ENCODE data around the gene ARL3.
A peak's percentile ranks its signal among the peaks of the same experiment; 100 is the strongest.

ARL3 gene

GRCh38 chr10:102649797-102650654 lies 64.2 kb downstream of the ARL3 start:
- DNase-seq, result no peak

DNA sequence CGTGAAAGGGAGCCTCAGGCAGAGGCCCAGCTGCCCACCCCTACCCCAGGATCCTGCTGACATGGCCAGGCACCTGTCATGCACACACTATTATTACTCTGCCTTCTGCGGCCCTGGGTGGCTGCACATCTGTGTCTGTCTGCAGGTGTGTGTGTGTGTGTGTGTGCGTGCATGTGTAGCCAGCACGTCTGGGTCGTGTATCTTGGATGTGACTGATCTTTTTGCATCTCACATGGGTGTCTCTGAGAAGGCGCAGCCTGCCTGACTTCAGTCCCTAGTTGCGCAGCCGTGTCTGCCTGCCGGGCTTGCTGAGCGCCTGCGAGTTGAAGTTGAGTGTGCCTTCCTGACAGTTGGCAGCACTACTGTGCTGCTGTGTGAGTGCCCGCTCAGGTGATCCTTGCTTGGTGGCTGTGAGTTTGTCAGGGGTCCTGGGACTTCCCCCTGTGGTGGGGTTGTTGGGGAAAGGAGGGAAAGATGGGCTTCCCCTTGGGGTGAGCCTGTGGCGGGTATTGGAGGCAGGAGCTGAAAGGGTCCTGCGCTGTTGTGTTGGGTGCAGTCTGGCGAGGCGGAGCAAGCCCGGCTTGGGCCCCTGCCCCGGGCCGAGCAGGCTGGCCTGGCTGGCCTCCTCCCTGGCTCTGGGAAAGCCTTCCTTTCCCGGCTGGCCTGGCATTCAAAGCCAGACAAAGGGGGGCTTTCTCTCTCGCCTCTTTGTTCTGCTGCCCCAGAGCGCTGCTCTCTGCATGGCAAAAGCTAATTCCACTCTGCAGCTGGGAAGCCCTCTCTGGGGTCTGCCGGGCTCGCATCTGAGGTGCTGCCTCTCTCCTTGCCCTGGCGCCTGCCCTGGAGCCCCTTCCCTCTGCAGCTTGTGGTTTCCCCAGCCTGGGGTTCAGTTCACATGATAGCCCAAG lies 65.1 kb downstream of the ARL3 start:
- DNase-seq, result no peak

DNA sequence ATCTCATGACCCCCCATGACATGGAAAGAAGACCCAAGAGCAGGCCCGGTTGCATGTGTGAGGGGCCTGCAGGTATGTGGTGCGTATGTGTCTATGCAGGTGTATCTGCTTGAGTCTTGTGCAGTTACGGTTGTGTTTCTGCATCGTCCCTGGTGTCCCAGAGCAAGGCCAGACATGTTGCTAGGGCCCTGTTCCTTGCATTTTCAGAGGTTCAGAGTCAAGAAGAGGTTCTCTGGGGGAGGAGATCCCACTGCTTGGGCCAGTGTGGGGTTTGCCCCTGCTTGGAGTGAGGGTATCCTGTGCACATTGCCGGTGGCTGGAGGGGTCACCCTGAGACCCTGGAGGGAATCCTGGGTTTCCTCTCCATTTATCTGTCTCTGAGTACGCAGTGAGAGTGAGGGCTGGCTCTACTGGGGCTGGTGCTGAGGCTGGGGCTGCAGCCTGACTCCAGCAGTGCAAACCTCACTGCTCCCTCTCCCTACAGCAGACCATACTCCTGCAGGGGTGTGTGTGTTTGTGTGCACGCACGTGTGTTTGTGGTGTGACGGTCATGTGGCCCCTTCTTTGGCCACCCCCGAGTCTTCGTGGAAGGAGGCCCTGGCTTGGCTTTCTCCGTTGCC lies 65.8 kb downstream of the ARL3 start:
- DNase-seq, result no peak

- no peak for DNase-seq
These were observed 66.5 kb downstream of the ARL3 start for GRCh38 chr10:102647443-102648268.

- DNase-seq, result no peak
These were observed 67.4 kb downstream of the ARL3 start for GRCh38 chr10:102646610-102647442.

DNA sequence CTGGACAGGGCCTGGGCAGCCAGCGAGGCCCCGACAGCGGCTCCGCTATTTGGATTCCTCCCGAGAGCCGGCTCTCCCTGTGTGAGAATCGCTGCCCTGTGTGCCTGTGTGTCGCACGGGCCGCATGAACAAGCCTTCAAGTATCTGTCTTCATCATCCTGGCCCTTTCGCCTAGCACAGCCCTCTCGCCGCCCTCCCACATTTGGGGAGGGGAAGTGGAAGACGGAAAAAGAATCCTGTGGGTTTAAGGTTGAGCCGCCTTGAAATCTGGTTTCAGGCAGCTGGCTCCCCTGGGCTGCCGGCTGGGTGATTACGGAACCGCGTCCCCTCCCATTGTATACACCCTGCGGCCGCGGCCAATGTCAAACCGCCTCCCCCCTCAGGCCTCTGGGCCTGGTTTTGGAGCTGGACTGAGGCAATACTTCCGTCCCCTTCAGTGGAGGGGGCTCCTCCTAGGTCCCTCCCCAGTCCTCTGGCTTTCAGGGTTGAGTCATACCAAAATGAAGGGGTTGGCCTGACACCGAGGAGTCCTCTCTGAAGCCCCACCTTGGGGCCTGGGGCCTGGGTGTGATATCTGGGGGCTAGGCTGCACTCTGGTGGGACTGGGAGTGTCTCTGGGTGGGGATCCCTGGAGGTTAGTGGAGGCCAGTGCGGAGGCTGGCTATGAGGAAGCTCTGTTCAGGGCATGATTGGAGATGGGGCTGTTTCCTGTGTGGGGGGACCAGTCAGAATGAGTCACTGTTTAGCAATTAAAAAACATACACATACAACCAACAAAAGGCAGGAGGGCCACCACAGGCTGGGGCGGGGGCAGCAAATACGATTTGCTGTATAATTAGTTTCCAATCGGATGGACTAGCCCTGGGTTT lies 68.2 kb downstream of the ARL3 start:
- peak; percentile 97 for DNase-seq

- no peak for DNase-seq
These were observed 68.8 kb downstream of the ARL3 start for GRCh38 chr10:102645388-102645740.

- DNase-seq, result peak; percentile 60
These were observed 69.4 kb downstream of the ARL3 start for GRCh38 chr10:102644646-102645387.

DNA sequence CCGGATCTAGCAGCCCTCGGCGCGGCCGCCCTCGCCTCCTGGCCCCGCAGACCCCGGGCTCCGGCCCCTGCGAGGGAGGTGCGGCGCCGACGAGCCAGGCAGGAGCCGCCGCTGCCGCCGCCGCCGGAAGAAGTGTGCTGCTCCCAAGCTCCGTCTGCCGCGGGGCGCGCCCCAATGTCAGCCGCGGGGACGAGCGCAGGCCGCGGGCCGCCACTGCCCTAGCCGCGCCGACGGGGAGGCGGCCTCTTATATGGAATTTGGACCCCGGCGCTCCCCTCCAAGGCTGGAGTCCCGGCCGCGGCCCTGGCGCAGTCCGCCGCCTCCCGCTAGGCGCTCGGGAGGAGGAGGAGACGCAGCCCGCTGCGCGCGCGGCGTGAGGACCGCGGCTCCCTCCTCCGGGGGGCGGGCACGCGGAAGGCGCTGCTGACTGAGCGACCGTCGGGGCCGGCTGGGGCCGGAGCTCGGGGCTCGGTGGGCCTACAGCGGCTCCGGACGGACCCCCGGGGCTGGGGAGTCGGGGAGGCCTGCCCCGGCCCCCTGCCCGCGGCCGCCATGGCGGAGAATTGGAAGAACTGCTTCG lies 70.0 kb downstream of the ARL3 start, which contains the start of gene TRIM8:
Gene TRIM8, plus strand, starts transcription at position 414 of the 580 bp plus-strand sequence. Its CDS starts 139 bp downstream, at position 553.
- DNase-seq, result no peak

GRCh38 chr10:102643336-102644065 lies 70.7 kb downstream of the ARL3 start:
- peak; percentile 74 for DNase-seq

- peak; percentile 19 for DNase-seq
These were observed 71.4 kb downstream of the ARL3 start for GRCh38 chr10:102642736-102643335.

- DNase-seq, result peak; percentile 93
These were observed 72.1 kb downstream of the ARL3 start for GRCh38 chr10:102641880-102642735.

DNA sequence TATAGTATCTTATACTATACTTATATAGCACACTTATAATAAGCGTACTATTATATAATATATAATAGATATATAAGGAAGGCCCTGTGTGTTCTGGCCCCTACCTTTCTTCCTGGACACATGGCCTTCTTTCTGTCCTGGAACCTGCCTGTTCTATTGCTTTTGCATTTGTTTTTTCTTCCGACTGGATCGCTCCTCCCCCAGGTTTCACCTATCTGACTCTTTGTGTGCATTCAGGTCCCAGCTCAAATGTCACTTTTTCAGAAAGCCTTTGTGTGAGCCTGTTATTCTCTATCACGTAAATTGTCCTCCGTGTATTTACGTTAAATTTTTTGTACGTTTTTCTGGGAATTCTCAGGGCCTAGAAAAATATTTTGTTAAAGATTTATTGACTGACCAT lies 72.8 kb downstream of the ARL3 start:
- no peak for DNase-seq

DNA sequence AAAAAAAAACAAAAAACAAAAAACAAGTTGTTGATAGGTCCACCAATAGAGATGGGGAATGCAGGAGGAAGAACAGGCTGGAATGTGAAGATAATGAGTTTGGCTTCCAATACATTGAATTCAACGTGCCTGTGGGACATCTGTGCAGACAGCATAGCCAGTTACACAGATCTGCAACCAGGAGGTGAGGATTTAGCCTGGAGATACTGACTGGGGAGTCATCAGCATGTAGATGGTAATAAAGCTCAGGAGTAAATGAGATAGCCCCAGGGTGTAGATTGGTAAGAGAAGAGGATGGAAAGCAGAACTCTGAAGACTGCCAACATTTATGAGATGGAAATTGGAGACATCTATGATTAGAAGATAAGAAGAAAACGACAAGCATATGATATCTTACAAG lies 74.7 kb downstream of the ARL3 start:
- no peak for DNase-seq

DNA sequence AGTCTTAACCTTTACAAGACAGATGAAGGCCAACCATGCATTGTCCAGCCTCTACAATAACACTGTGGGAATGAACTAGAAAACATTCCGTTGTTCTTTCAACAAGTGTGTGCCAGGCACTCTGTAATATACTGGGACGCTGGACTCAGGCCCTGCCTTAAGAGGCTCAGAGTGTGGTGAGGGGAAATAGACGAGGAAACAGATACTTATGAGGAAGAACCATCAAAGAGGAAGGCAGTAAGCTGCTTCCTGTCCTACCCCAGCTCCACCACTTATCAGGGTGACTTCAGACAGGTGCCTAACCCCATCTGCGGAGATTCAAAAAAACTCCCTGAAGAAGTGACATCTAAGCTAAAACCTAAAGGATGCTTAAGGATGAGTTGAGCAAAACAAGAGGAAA lies 78.8 kb downstream of the ARL3 start:
- DNase-seq, result peak; percentile 78

GRCh38 chr10:102634686-102635085 lies 79.5 kb downstream of the ARL3 start:
- DNase-seq, result no peak

DNA sequence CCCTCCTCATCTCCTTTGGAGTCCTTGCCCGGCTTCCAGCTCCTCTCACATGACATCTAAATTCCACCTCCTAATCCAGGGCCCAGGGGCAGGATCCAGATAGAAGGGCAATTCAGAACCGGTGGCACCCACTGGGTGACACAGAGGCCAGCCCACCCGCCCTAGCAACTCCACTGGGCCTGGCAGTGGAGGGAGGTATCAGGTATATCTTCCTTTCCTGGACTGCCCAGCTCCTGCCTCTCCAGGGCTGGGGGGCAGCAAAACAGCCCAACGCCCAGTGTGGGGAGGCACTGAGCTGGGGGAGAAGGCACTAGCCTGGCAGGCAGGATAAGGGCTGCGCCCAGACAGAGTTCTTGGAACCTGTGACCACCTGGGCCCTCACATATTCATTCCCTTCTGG lies 80.3 kb downstream of the ARL3 start:
- no peak for DNase-seq

Measured in GF-D8 (cell line).